HG02938 (cell line): Measurements from ENCODE around the gene MRPS11.
A peak's percentile ranks its signal among the peaks of the same experiment; 100 is the strongest.
"Not testable (repeated sequence)": the region's sequence is repeated elsewhere in the genome, so short reads cannot be mapped to it uniquely, and the experiment has no call there.

Experiments
- ATAC-seq: cut with Tn5 transposase; IDR thresholded peaks from one replicate; pipeline ENCODE4 v1.9.1; 2021; ENCODE audit warnings: mild to moderate bottlenecking, moderate library complexity; ENCODE audit not compliant: unreplicated experiment

MRPS11 gene

DNA sequence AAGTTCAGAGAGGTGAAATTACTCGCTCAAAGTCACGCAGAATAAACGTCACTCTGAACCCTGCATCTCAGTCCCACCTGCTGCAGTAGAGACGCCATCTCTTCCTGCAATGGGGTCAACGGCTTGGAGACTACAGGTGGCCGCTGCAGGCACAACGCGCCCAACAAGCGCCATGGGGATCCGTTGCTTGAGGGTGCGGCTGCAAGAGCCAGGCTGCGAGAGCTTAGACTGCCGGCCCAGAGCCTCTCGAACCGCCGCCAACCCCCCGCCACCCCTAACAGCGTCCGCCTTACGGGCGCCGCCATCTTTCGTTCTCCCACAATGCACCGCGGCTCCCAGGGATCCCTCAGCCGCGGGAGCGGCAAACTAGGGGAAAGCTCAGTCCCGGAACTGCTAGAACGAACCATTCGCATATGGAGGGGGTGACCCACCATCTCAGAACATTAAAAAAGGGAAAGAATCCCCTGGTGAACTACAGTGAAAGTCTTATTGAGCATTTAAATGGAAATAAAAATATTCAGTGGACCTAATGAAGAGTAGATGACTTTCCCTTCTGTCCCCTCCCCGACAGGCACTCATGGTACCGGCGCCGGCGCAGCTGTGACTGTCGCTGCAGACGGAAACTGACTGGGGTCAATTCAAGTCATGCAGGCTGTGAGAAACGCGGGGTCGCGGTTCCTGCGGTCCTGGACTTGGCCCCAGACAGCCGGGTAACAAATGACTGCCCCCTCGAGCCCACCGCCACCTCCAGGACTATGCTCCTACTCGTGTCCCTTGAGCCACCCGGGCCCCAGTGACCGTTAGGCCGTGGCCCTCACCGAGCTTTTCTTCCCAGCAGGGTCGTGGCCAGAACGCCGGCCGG lies at the start of gene MRPS11, which contains the start of gene MRPL46:
TSS of gene MRPS11 (plus strand) at position 636 of the 862 bp plus-strand sequence. CDS start at position 646, 10 bp downstream.
TSS of gene MRPL46 (minus strand) at position 316 of the 862 bp plus-strand sequence. CDS start at position 305, 11 bp downstream.
- ATAC-seq = peak; percentile 90

DNA sequence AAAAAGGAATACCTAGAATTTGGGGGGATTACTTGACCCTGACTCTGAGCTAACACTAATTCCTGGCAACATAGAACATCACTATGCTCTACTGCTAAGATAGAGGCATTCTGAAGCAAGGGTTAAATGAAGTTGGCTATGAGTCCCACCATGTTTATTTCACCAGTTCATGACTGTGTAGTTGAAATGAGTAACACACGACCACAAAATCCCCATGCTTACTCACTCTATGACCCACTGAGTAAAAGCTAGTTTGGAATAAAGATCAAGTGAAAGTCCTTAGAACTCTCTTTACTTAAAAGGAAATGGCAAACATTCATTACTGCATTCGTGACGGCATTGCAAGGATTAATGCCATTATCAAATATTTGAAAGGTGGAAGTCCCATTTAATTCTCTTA lies 47.7 kb upstream of the MRPS11 start:
- peak; percentile 58 for ATAC-seq

- ATAC-seq = no peak
Observed at GRCh38 chr15:88423331-88423730, 44.2 kb upstream of the MRPS11 start.

DNA sequence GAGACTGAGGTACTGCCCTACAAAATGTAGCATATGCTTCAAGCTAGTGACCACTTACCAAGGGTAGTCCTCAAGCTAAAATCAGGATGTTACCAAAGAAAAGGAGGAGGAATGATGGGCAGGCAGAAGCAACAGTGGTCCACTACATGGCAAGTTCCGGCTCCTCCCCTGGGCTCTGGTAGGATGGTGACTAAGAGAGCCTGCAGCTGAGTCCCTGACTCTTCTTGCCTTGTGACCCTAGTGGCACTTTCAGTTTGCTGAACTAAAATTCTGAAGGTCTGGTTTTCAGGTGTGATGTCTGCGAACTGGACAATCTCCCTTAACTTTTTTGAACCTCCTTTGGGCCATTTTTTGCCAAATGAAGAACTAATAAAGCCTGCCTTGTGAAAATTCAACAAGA lies 41.2 kb upstream of the MRPS11 start:
- ATAC-seq = no peak

DNA sequence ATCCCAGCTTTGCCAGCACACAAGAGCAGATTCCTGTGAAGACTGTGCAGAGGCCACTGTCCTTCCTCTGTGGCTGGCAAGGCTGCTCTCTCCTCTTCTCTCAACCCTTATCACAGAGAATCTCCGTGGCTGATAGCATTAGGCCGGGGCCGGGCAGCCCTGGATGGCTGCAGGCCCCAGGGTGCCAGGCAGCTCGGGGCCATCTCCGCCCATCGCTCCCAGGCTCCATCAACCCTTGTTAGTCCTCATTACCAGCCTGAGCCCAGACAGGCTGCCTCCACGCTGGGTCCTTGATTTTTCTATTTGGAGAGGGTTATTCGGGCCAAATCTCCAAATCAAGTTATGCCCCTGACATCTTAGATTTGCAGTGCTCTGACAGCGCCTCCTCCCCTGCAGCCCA lies 39.5 kb upstream of the MRPS11 start:
- ATAC-seq = no peak

GRCh38 chr15:88428805-88429605 lies 38.5 kb upstream of the MRPS11 start:
- ATAC-seq = no peak

DNA sequence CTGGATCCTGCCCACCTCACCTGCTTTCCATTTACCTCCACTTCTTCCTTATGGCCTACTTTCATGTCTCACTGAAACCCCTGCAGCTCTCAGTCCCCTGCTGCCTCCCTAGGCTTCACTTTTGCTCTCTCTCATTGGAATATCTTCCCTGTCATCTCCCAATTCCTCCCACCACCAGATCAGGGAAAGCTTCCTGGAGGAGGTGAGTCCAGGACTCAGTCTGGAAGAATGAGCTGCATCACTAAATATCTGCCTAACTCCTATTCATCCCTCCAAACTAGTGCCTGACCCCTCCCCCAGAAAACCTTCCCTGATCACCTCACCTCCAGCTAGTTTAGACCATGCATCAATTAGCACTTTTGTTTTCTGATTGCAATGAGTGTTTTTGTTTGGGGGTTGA lies 37.5 kb upstream of the MRPS11 start:
- no peak for ATAC-seq

DNA sequence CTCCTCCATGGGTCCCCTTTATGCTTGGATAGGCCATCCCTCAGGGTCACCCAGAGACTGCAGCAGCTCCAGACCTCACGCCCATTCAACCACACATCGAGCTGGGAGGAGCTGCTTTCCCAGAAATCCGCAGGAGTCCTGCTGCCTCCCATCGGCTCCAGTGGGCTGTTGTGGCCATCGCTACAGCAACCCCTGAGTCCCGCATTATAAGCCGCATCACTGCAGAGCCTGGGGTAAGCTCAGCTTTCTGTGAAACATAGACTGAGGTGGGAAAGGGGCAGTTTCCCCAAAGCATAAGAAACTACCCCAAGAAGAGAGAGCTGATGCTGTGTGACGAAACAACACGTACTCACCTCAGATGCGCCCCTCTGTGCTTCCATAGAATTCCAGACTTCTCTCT lies 36.1 kb upstream of the MRPS11 start:
- ATAC-seq = no peak

DNA sequence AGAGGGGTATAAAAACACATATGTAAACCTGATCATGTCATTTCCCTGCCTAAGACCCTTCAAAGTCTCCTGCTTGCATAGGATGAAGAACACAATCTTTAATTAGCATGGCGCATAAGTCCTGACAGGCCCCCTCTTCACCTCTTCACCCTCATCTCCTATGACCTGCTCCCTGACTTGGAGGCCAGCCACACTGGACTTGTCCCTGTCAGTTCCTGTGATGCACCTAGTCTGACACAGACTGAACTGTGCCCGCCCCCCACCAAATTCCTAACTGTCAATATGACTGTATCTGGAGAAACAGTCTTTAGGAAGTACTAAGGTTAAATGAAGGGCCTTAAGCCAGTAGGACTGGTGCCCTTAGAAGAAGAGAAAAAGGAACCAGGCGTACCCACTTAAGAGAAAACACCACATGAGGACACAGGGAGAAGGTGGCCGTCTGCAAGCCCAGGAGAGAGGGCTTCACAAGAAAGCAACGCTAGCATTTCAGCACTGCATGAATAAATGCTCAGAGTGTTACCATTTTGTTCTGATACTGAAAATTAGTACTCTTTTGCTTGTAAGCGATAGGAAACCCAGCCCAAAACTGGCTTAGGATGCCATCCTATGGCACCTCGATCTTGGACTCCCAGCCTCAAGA lies 34.3 kb upstream of the MRPS11 start:
- ATAC-seq = no peak

DNA sequence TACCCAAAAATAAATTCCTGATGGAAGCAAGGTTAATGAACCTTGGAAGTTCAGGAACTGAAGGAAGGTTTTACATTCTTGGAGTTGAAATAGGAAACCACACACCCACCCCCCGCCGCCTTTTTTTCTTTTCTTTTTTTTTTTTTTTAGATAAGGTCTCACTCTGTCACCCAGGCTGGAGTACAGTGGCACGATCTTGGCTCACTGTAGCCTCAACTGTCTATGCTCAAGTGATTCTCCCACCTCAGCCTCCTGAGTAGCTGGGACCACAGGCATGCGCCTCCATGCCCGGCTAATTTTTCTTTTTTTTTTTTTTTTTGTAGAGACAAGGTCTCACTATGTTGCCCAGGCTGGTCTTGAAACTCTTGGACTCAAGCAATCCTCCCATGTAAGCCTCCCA lies 33.4 kb upstream of the MRPS11 start:
- not testable (repeated sequence) for ATAC-seq

DNA sequence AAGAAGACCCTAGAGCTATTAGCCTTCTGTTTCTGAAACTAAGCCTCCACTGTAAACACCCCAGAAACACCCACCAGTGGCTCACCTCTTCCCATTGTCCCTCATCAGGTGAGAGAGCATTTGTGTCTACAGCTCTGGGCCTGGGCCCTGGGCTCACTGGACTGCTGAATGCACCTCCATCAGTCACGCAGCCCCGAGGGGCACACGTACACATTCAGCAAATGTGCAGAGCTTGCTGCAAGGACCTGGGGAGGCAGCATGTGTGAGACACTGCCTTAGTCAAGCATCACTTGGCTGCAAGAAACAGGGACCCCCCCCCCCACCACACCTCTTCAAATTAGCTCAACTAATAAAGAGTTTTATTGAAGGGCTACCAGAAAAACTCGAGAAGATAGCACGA lies 29.3 kb upstream of the MRPS11 start:
- no peak for ATAC-seq

DNA sequence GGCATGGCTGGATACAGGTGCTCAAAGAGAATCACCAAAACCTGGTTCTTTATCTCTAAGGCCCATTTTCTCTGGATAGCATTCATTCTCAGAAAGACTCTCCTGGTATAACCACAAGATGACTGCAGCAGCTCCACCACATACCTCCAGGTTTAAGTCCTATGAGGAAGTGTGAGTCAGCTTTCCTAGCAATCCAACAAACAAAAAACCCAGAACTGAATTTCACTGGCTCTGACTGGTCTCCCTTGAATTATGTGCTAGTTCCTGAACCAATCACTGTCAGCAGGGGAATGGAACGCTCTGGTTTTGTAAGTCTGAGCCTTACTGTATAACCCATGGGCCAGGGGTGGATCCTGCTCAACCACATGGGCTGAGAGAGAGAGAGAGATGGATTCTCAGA lies 27.5 kb upstream of the MRPS11 start:
- no peak for ATAC-seq

GRCh38 chr15:88441076-88441730 lies 26.3 kb upstream of the MRPS11 start:
- no peak for ATAC-seq

- no peak for ATAC-seq
Observed at GRCh38 chr15:88447206-88447605, 20.3 kb upstream of the MRPS11 start.

GRCh38 chr15:88447741-88448140 lies 19.8 kb upstream of the MRPS11 start:
- no peak for ATAC-seq

DNA sequence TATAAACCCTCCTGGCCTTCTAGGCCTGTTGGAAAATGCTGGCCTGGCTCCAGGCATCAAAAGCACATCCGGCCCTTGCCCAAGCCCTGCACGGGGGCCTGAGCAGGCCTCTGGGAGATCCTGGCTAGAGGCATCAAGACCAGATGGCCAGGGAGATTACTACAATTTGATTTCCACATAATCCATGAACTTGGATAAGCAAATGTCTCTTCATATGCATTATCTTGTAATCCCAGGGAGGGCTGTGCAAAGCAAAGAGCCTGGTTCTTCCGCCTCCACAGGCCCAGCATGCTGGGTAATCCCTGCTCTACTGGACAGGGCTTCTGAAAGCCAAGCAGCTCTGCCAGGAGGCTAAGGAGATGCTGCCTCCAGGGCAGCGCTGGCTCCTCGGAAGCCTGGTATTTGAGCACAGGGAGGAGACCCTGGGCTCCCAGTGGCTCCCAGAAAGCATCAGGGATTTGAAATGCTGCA lies 18.5 kb upstream of the MRPS11 start:
- no peak for ATAC-seq

- no peak for ATAC-seq
Observed at GRCh38 chr15:88449581-88449980, 17.9 kb upstream of the MRPS11 start.

GRCh38 chr15:88450125-88450798 lies 17.2 kb upstream of the MRPS11 start:
- peak; percentile 41 for ATAC-seq

DNA sequence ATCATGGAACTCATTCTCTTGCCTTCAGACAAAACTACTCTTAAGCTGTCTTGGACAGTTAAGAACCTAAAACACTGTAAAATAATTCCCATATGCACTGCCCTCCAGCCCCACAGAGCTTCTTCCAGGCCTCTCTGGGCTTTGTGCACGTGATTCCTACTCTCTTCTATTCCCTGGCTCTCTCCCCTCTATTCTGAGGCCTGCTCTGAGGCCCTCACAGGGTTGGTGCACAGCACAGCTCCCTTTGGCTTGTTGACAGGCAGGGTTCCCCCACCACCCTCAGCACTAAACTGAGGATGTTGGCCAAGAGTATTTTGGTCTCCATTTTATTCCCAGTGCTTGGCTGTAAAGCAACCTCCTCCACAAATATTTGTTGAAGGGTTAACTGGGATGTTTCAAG lies 13.9 kb upstream of the MRPS11 start:
- no peak for ATAC-seq

DNA sequence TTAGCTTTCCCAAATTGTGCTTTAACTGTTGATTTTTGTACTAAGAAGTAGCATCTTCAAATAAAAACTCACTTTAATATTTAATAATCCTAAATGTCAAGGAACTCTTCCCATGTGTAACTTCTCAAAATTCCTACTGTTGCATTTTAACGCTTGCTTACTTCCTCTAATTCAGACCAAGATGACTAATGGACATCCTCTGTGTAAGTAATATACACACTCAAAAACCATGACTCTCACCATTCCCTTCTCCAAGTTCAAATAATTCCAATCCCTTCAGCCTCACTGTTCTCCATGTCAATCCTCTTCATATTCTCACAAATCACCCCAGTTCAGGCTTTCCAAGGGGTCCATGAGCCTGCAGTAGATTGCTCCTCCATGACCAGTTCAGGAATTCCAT lies 13.3 kb upstream of the MRPS11 start:
- ATAC-seq = no peak
